Measurements from ENCODE around the gene TMEM242.
A peak's percentile ranks its signal among the peaks of the same experiment; 100 is the strongest.

TMEM242 gene

DNA sequence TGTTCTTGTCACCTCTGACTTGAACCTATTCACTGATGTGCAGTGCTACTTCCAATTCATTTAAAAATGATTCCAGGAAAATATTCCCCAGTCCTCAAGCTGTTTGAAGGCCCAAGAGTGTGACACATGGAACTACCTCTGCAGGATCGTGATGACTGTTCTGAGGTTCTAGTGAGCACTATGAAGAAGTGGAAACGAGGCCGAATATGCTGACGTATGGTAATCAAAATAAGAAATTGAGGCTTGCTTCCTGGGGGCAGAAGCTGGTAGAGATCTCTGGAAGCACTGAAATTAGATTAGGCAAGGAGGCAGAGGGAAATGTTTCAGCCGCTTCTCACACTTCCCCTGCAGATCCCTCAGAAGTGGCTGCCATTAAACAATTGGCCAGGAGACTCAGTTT lies 15.7 kb downstream of the TMEM242 start:
- TF ChIP-seq EZH2phosphoT487 (IDR thresholded peaks at IDR 0.05; ENCODE audit: borderline replicate concordance) = no peak
- TF ChIP-seq, protein P1, sequence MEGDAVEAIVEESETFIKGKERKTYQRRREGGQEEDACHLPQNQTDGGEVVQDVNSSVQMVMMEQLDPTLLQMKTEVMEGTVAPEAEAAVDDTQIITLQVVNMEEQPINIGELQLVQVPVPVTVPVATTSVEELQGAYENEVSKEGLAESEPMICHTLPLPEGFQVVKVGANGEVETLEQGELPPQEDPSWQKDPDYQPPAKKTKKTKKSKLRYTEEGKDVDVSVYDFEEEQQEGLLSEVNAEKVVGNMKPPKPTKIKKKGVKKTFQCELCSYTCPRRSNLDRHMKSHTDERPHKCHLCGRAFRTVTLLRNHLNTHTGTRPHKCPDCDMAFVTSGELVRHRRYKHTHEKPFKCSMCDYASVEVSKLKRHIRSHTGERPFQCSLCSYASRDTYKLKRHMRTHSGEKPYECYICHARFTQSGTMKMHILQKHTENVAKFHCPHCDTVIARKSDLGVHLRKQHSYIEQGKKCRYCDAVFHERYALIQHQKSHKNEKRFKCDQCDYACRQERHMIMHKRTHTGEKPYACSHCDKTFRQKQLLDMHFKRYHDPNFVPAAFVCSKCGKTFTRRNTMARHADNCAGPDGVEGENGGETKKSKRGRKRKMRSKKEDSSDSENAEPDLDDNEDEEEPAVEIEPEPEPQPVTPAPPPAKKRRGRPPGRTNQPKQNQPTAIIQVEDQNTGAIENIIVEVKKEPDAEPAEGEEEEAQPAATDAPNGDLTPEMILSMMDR (conservative IDR thresholded peaks at IDR 0.05; ENCODE audit: low read length) = no peak
- no peaks in the 10 kb centered on the region for H3K79me2 ChIP-seq (ENCODE audit: insufficient read depth, low read length)
- H3K27me3 ChIP-seq (ENCODE audit: insufficient read depth, low read length, poor library complexity, severe bottlenecking) = no peaks in the 10 kb centered on the region
- H3F3A ChIP-seq (ENCODE audit: low read depth) = no peaks in the 10 kb centered on the region
- H3K9me3 ChIP-seq (ENCODE audit: insufficient read depth, low read depth, low read length) = no peaks in the 10 kb centered on the region
- H3K4me2 ChIP-seq (ENCODE audit: low read depth, low read length, poor library complexity, severe bottlenecking) = no peak overlapping the region
- H3K9ac ChIP-seq (ENCODE audit: low read depth, low read length, poor library complexity, severe bottlenecking) = no peak overlapping the region
- H3K9me2 ChIP-seq (replicated peaks; ENCODE audit: low read depth, low read length) = no peaks in the 10 kb centered on the region
- H3K36me3 ChIP-seq (ENCODE audit: insufficient read depth, low read length) = peaks cover 6% of the 10 kb centered on the region; the same call in 1 of the 2 replicates
- no peaks in the 10 kb centered on the region for H4K20me1 ChIP-seq (ENCODE audit: insufficient read depth, low read length, poor library complexity, severe bottlenecking)
- peaks cover 23% of the 10 kb centered on the region for H3K4me1 ChIP-seq (ENCODE audit: insufficient read depth, low read length, poor library complexity, severe bottlenecking)
- H3K4me3 ChIP-seq (ENCODE audit: low read length, poor library complexity, severe bottlenecking) = no peak overlapping the region
- H2AFZ ChIP-seq (ENCODE audit: low read length) = no peak overlapping the region

DNA sequence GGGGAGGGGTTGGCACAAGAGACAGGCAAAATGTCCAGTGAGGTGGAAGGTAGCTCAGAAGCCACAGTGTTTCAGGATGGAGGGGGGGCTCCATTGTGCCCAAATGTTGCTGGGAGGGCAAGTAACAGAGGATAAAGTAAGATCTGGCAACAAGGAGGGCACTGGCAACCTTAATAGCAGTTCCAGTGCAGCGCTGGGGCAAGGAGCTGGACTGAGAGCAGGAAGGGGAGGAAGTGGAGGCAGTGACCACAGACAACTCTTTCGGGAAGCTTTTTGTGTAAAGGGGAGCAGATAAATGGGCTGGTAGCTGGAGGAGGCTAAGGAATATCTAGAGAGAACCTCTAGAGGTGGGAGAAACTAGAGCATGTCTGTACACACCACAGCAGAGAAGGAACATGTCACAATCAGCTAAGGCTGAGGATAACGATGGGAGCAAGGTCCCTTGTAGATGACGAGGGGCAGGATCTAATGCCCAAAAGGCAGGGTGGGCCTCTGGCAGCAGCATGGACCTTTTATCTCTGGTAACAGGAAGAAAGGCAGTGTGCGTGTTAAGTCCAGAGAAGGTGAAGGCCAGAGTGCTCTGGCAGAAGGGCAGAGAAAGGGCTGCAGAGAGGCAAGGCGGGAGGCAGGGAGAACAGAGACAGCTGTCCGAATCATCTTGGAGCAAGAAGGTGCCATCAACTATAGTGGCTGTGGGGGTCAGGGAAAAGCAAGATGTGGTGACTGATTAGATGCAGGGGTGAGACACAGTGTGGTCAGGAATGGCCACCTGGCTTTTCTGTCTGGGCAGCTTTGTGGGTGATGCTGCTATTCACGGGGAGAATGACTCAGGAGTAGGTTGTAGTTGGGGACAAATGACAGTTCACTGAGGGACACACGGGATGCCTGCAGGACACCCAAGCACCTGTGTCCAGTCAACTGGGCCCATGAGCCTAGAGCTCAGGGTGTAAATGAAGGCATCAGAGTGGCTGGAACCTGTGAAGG lies 17.4 kb downstream of the TMEM242 start:
- no peaks in the 10 kb centered on the region for H3F3A ChIP-seq (ENCODE audit: low read depth)
- H3K9ac ChIP-seq (ENCODE audit: low read depth, low read length, poor library complexity, severe bottlenecking) = no peak overlapping the region
- TF ChIP-seq EZH2phosphoT487 (IDR thresholded peaks at IDR 0.05; ENCODE audit: borderline replicate concordance) = no peak
- TF ChIP-seq, protein P1 (conservative IDR thresholded peaks at IDR 0.05; ENCODE audit: low read length) = no peak
- no peak overlapping the region for H2AFZ ChIP-seq (ENCODE audit: low read length)
- H3K9me3 ChIP-seq (ENCODE audit: insufficient read depth, low read depth, low read length) = no peaks in the 10 kb centered on the region
- H3K4me1 ChIP-seq (ENCODE audit: insufficient read depth, low read length, poor library complexity, severe bottlenecking) = peaks cover 27% of the 10 kb centered on the region
- no peaks in the 10 kb centered on the region for H3K27me3 ChIP-seq (ENCODE audit: insufficient read depth, low read length, poor library complexity, severe bottlenecking)
- H3K4me2 ChIP-seq (ENCODE audit: low read depth, low read length, poor library complexity, severe bottlenecking) = no peak overlapping the region
- no peaks in the 10 kb centered on the region for H3K36me3 ChIP-seq (ENCODE audit: insufficient read depth, low read length)
- H3K79me2 ChIP-seq (ENCODE audit: insufficient read depth, low read length) = no peaks in the 10 kb centered on the region
- H3K9me2 ChIP-seq (replicated peaks; ENCODE audit: low read depth, low read length) = no peaks in the 10 kb centered on the region
- no peak overlapping the region for H3K4me3 ChIP-seq (ENCODE audit: low read length, poor library complexity, severe bottlenecking)
- no peaks in the 10 kb centered on the region for H4K20me1 ChIP-seq (ENCODE audit: insufficient read depth, low read length, poor library complexity, severe bottlenecking)

DNA sequence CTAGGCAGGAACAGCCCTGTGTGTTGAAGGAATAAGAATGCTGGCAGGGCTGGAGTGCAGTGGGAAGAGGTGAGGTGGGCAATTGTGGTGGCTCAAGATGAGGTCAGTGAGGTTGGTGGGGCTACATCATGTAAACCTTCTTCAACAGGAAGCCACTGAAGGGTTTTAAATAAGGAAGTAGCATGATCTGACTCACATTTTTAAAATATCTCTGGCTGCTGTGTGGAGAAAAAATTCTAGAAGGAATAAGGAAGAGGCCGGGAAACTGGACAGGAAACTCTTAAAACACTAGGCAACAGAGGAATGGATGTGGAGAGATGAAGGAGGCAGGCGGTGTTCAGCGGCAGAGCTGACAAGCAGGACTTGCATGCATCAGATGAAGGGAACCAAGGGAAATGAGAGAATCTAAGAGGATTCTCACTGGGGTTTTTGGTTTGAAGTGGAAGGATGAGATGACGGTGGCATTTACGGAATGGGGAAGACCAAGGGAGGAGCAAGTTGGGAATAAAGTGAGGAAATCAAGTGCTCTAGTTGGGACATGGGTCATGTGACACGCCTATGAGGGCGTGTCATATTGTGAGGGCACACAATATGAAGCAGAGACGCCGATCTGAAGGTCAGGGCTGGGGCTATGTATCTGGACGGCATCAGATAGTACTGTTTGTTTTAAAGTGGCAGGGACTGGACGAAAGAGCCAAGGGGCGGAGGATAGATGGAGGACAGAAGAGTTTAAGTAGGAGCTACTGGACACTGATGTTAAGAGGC lies 18.2 kb downstream of the TMEM242 start:
- no peaks in the 10 kb centered on the region for H3K27me3 ChIP-seq (ENCODE audit: insufficient read depth, low read length, poor library complexity, severe bottlenecking)
- no peaks in the 10 kb centered on the region for H3K9me3 ChIP-seq (ENCODE audit: insufficient read depth, low read depth, low read length)
- H2AFZ ChIP-seq (ENCODE audit: low read length) = no peak overlapping the region
- H3K36me3 ChIP-seq (ENCODE audit: insufficient read depth, low read length) = no peaks in the 10 kb centered on the region
- peak overlapping the region; percentile 29 for H3K4me2 ChIP-seq (ENCODE audit: low read depth, low read length, poor library complexity, severe bottlenecking)
- peaks cover 27% of the 10 kb centered on the region for H3K4me1 ChIP-seq (ENCODE audit: insufficient read depth, low read length, poor library complexity, severe bottlenecking)
- H3K79me2 ChIP-seq (ENCODE audit: insufficient read depth, low read length) = no peaks in the 10 kb centered on the region
- H3K9ac ChIP-seq (ENCODE audit: low read depth, low read length, poor library complexity, severe bottlenecking) = no peak overlapping the region
- H3K9me2 ChIP-seq (replicated peaks; ENCODE audit: low read depth, low read length) = no peaks in the 10 kb centered on the region
- H4K20me1 ChIP-seq (ENCODE audit: insufficient read depth, low read length, poor library complexity, severe bottlenecking) = no peaks in the 10 kb centered on the region
- TF ChIP-seq, protein P1 (conservative IDR thresholded peaks at IDR 0.05; ENCODE audit: low read length) = no peak
- H3F3A ChIP-seq (ENCODE audit: low read depth) = no peaks in the 10 kb centered on the region
- H3K4me3 ChIP-seq (ENCODE audit: low read length, poor library complexity, severe bottlenecking) = no peak overlapping the region

Measured in Loucy (cell line).